K562 (cell line): ENCODE measurements around the gene CDX1.

Experiments used
- MXI1 ChIP-seq: IDR thresholded peaks from 2 replicates; pipeline ENCODE4 v1.6.1; 2011; ENCODE audit warnings: low read depth, mild to moderate bottlenecking, improper control_type of control experiment, low read length
- SMAD1 ChIP-seq: fragments of 150-350 bp; IDR thresholded peaks from 2 replicates; pipeline ENCODE4 v1.6.1; 2014; ENCODE audit warnings: low read length, low read depth; ENCODE audit not compliant: partially characterized antibody
- TF ChIP-seq, protein P1 (sequence below): sonication (generic); formaldehyde crosslinking; IDR thresholded peaks from 2 replicates; pipeline ENCODE4 v1.8.1; 2023; ENCODE audit warnings: mild to moderate bottlenecking, missing genetic modification reagents, moderate library complexity
- TF ChIP-seq, protein P2 (sequence below), 3 experiments: IDR thresholded peaks in 2 of 3; conservative IDR thresholded peaks in 1 of 3; 2 replicates each; pipeline ENCODE4 v1.5.1; 2011 to 2012; ENCODE audit warnings: low read length in 3 of 3, mild to moderate bottlenecking in 3 of 3, control low read depth in 2 of 3, improper control_type of control experiment in 1 of 3, inconsistent platforms in 1 of 3, low read depth in 1 of 3, mixed read lengths in 1 of 3, moderate library complexity in 1 of 3; ENCODE audit not compliant: insufficient read depth in 2 of 3

DNA sequence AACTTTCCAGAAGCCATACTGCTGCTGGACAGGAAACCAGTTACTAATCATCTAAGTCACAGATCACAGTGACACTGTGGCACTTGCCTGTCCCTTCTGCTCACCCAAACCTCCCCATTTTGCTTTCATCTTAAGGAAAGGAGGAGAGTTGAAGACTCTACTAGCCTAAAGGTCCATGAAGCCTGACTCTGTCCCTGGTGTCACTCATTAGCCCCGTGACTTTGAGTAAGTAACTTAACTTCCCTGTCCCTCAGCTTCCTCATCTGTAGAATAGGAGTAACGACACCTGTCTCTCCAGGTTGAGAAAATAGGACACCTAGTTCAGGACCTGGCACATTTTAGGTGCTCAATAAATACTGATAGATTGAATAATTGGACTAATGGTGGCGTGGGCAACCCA, 22.7 kb downstream of the CDX1 start:
- TF ChIP-seq MXI1 (no peak), SMAD1 (no peak)
- TF ChIP-seq, protein P1, sequence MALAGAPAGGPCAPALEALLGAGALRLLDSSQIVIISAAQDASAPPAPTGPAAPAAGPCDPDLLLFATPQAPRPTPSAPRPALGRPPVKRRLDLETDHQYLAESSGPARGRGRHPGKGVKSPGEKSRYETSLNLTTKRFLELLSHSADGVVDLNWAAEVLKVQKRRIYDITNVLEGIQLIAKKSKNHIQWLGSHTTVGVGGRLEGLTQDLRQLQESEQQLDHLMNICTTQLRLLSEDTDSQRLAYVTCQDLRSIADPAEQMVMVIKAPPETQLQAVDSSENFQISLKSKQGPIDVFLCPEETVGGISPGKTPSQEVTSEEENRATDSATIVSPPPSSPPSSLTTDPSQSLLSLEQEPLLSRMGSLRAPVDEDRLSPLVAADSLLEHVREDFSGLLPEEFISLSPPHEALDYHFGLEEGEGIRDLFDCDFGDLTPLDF (CRISPR knock-in tag) = no peak
- TF ChIP-seq, protein P2, sequence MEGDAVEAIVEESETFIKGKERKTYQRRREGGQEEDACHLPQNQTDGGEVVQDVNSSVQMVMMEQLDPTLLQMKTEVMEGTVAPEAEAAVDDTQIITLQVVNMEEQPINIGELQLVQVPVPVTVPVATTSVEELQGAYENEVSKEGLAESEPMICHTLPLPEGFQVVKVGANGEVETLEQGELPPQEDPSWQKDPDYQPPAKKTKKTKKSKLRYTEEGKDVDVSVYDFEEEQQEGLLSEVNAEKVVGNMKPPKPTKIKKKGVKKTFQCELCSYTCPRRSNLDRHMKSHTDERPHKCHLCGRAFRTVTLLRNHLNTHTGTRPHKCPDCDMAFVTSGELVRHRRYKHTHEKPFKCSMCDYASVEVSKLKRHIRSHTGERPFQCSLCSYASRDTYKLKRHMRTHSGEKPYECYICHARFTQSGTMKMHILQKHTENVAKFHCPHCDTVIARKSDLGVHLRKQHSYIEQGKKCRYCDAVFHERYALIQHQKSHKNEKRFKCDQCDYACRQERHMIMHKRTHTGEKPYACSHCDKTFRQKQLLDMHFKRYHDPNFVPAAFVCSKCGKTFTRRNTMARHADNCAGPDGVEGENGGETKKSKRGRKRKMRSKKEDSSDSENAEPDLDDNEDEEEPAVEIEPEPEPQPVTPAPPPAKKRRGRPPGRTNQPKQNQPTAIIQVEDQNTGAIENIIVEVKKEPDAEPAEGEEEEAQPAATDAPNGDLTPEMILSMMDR (IDR thresholded peaks at IDR 0.05 in 2 of 3, conservative IDR thresholded peaks at IDR 0.05 in 1 of 3; ENCODE audit: insufficient read depth in 2 of 3, low read depth in 1 of 3, low read length in 3 of 3) = no peak
